DMS114 treated with DMSO at 0.1 percent for 48 hours (cell line): ENCODE results near the gene TK2.
"Not testable (repeated sequence)": the region's sequence is repeated elsewhere in the genome, so short reads cannot be mapped to it uniquely, and the experiment has no call there.

ENCODE experiments used
- DNase-seq: peaks from one replicate; lab custom pipeline; 2025; ENCODE audit not compliant: unreplicated experiment; lab: John Stamatoyannopoulos, UW

TK2 gene

DNA sequence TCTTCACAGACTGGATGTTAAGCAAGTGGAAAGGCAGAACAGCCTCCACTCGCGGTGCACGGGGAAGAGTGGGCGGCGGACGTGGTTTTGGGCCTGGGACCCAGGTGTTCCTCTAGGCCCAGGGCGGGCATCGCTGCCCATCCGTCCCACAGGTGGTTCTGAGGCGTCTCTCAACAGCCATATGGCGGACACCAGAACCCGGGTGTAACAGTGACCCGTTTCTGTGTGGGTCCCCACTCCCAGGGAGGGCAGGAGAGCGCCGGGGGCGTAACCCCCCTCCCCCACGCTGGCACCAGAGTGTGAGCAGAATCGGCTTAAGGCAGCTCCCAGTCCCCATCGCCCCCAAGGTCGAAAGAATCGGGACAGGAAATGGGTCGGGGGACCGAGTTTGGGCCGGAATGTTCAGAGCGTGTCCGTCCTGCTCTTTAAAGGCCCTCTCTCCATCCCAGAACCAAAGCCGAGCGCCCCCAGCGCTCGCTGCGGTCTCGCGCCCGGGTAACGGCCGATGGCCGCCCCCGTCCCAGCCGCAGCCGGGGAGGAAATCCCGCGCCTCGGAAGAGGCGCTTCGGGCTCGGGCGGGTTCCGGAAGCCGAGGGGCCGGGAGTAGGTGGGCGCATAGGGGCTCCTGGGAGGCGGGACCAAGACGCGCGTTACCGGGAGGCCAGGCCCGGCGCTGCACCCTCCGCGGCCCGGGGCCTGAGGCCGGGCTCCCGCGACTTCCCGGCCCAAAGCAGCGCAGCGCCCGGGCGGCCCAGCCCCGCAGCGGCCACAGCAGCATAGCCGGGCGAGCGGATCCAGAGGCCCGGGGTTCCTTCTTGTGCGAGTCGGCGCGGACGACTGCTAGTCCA lies at the start of gene TK2:
Gene TK2, minus strand, starts transcription at position 839 of the 848 bp plus-strand sequence. Its CDS starts 61 bp downstream, at position 778.
- peak; percentile 54 for DNase-seq

DNA sequence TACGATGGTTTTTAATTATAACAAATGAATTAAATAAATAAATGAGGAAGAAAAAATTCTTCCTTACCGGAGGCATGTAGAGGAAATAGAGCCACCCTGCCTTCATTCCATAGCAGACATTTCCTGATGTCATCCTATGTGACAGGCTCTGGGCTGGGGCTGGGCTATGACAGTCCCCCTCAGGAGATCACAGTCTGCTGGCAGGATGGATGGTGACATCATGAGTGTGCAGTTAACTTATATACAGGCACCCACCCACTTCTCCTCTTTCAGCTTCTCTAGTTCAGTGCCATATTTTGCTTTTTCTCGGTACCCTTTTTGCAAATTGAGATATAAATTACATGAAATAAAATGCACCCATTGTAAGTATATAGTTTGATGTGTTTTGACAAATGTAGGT lies 48.2 kb upstream of the TK2 start:
- DNase-seq, result no peak

DNA sequence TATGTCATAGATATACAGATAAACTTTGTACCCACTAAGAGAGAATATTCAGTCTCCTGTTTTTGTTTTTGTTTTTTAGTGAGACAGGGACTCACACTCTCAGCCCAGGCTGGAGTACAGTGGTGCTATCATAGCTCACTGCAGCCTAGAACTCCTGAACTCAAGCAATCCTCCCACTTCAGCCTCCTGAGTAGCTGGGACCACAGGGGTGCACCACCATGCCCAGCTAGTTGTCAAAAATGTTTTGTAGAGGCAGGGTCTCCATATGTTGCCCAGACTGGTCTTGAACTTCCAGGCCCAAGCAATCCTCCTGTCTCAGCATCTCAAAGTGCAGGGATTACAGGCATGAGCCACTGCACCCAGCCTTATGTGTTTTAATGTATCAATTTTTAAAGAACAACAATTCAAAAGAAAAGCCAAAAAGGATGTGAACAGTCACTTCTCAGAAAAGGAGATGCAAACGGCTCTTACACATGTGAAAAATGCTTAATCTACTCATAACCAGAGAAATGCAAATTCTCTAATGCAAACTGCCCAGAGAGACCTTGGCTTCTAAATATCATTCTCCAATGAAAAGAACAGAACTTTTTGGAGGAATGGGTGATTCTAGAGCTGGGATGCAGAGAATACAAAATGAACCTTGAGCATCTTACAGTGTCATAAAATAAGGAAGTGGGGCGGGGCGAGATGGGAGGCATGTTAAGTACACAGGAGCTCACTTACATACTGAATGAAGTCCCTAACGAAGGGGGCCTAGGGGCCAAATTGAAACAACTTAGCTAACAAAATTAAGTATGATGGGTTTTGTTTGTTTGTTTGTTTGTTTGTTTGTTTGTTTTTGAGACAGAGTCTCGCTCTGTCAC lies 47.3 kb upstream of the TK2 start:
- DNase-seq, result no peak

DNA sequence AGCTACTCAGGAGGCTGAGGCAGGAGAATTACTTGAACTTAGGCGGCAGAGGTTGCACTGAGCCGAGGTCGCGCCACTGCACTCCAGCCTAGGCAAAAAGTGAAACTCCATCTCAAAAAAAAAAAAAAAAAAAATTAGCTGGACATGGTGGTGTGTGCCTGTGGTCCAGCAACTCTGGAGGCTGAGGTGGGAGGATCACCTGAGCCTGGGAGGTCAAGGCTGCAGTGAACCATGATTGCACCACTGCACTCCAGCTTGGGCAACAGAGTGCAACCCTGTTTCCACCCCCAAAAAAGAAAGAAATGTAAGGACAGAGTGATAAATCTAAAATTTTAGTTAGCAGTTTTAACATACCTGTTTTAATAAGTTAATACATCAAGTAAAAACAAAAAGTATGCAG lies 46.6 kb upstream of the TK2 start:
- DNase-seq, result not testable (repeated sequence)

DNA sequence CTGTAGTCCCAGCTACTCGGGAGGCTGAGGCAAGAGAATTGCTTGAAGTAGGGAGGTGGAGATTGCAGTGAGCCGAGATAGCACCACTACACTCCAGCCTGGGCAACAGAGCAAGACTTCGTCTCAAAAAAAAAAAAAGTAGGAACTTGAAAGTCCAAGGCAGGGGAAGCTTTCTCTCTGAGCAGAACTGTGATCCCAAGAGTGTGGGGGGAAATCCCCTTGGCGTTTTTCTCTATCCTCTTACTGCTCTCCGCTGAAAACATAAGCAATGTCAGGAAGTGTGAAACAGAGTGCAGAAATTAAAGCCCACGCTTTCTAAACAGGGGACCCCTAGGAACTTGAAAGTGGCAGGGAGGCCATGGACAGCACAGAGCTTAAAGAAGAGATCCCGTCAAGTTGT lies 44.8 kb upstream of the TK2 start:
- DNase-seq, result no peak

DNA sequence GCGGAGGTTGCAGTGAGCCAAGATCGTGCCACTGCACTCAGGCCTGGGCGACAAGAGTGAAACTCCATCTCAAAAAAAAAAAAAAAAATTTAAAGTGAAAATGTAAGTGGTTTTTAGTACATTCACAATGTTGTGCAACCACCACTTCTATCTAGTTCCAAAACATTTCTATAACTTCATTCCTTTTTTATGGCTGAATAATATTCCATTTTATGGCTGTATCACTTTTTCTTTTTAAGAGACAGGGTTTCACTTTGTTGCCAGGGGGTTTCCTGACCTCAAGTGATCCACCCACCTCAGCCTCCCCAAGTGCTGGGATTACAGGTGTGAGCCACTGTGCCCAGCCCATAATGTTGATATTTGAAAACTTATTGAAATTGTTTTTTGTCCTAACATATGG lies 42.9 kb upstream of the TK2 start:
- no peak for DNase-seq

DNA sequence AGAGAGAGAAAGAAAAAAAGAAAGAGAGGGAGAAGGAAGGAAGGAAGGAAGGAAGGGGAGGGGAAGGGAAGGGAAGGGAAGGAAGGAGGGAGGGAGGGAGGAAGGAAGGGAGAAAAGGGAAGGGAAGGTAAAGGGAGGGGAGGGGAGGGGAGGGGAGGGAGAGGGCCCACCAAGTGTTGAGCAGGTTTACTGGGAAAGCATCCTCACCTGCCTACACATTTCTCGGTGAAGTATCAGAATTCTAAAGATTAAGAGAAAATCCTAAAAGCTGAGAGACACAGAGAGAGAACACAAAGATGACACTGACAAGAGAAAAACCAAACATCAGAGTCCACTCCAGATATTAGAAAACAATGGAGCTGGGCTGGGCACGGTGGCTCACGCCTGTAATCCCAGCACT lies 42.3 kb upstream of the TK2 start:
- no peak for DNase-seq

DNA sequence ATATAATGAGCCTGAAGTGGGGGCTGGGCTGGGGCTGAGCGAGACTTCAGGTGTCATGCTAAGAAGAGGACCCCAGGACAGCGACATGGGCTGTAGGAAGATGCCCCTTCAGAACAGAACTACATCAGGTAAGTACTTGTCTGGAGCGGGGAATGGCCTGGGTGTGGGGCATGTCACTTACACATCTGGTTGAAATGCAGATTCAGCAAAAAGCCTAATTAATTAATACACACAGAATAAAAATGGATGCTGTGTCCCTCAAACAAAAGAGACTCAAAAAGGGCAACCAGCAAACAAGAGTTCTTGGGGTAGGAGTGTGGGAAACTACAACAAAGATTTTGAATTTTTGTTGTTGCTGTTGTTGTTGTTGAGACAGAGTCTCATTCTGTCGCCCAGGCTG lies 41.1 kb upstream of the TK2 start:
- DNase-seq, result no peak

DNA sequence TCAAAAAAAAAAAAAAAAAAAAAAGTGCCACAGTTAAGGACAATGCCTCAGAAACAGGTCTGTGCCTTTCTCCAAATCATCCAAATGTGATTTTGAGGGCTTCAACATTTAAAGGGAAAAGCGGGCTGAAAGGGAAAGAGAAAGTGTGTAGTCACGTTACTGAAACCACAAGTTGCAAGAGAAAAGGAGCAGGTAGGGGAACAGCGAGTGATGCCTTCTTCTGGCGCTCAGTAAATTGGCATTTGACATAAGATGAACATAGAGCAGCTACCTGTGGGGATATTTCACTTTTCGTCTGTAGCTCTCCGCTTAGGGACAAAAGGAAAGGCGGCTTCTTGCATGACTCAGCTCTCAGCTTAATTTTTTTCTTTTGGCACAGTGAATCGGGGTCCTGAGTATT lies 40.4 kb upstream of the TK2 start:
- DNase-seq, result no peak

DNA sequence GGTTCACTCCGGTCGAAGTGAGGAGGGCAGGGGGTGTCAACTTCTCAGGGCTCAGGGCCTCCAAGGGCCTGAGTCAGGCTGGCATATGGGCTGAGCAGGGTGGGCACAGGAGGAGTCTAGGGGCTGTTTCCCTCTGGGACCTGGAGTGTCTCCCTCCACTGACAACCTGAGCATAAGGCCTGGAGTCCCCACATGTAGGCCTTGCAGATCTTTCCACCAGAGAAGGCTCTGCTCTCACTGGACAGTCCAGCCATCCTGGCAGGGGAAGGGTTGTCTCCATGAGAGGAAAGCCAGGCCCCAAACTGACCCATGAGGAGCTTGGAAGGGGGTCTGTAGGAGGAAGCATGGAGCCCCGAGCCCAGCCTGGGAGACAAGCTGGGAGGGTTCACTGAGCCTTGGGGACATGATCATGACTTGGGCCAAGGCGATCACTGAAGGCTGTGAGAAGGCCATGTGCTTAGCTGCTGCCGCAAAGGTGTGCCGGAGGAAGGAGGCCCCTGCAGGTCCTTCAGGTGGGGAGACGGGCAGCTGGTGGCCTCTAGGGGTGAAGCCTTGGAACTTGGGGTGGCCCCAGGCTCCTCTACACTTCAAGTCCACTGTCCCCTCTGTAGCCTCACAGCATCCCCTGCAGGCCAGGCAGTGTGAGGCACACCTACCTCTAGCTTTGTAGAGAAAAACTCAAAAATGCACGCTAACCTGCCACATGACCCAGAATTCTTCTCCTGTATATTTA lies 39.2 kb upstream of the TK2 start:
- DNase-seq, result no peak

DNA sequence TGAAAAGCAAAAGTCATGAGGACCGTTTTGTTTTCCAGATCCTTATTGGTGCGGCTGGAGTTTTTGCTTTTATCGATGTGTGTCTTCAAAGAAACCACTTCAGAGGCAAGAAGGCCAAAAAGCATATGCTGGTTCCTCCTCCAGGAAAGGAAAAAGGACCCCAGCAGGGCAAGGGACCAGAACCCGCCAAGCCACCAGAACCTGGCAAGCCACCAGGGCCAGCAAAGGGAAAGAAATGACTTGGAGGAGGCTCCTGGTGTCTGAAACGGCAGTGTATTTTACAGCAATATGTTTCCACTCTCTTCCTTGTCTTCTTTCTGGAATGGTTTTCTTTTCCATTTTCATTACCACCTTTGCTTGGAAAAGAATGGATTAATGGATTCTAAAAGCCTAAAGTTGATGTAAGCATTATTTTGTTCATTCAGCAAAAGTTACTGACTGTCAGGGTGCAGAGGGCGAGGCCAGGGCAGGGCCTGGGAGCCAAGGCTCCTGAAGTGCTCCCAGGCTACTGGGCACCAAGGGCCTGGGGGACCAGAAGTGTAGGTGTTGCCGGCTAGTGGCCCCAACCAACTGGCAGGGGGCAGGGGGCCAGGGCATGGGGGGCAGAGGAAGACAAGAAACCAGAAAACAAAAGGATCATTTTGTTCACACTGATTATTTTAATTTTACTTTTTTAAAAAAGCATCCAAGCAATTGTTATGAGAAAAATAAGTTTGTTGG lies 38.1 kb upstream of the TK2 start:
- DNase-seq, result no peak

DNA sequence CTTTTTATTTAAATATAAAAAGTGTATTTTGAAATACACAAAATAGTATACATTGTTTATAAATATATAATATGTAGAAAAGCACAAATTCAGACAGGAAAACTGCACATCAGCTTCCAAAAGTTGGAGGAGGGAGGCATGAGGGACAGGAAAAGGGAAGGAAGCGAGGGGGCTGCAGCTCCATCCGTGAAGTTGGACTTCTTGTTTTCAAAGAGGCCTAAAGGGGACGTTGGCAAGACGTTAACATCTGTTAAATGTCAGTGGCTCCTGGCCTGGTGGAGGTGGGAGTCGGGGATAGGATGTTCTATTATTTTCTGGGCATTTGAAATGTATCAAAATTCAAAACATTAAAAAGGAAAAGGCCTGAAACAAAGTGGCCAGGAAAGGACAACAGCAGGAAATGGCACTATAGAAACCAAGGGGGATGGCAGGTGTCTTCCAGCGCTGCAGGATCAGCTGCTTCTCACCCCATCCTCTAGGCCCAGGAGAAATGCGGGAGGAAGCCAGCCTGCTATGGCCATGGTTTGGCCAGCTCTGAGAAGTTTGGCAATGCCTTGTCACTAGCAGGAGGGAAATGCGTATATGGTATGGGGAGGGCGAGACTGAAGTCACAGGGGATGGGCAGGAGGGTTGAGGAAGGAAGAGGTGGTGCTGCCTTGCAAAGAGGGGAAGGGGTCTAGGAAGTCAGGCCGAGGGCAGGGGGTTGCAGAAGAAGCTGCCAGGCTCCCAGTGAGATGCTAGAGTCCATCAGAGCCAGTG lies 35.7 kb upstream of the TK2 start:
- no peak for DNase-seq

DNA sequence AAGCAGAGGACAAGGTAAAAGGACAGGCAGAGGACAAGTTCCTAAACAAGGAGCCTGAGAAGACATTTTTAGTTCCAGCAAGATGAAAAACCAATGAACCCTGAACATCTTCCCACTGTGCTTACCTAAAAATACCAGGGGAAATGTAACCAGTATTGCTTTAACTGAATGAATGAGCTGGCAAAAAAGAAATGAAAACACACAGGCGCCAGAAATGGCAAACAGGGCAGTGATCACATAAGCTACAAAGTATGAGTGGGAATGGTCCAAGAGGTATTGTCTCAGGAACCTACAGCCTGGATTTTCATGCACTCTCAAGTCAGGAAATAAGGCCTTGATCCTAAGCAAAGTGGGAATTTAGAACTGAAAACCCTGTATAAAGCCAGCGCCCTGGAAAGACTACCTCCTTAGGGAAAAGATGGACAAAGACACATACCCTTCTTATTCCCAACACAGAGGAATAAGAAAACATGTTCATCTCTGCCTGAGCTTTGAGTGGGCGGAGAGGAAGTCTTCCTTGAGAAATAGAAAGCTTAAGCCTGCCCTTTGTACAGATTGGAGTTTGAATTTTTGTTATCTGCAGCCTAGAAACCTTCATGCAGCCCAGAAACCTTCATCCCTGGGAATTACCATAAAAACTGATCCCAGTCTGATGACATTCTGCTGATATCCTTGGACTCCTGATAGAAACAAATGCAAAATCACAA lies 31.5 kb upstream of the TK2 start:
- DNase-seq, result no peak

DNA sequence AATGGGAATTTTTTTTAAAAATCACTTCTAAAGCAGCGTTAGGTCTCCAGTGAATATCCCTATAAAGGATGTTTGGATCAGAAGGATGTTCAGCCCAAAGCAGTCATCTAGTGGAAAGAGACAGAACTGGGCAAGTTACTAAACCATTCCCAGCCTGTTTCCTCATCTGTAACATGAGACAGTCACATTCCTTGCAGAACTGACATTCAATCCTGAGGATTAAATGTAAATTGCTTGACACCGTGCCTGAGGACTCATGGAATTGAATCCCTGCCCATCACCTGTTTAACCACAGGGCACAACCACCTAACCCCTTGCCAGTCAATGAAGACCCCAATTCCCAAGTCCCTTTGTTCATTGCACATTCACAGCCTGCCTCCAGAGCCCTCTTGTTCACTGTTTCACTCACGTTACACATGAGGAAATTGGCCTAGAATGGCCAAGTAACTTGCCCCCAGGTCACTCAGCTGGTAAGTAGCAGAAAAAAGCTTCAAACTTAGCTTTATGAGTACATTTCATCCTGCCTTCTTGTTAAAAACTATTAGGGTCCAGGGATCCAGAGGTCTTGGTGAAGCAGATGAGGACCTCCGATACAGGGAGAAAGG lies 30.8 kb upstream of the TK2 start:
- DNase-seq, result no peak

DNA sequence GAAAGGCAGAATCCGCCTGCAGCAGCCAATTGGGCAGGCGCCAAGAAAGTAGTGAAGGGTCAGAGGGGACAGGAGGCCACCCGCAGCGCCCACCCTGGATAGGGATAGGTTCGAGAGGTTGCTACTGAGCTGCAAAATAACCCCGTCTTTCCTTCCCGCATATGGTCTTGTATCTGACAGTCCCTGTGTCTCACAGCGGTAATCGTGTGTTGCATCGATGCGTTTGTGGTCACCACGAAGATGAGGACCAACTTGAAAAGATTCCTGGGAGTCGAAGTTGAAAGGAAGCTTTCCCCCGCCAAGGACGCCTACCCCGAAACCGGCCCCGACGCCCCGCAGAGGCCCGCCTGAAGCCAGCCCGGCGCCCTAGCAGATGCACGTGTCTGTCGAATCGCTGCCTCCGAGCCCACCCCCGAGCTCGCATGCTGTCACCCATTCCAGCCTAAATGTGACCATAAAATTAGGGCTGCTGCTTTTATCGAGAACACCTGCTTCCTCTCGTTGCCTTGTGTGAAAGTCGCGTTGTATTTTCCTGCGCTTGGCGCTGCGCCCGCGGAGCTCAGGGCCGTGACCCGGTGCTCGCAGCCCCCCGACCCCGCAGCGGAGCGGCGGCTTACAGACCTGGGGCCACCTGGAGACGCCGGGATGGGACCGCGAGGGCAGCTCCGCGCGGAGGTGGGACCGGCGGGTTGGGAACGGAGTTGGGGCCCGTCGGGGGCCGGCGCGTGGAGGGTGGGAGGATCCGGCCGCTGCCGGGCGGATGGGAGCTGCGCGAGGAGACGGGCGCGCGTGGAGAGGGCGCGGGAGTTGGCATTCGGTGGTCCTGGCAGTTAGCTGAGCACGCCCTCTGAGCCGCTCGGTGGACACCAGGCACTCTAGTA lies 29.0 kb upstream of the TK2 start, which contains the start of gene CMTM2:
Gene CMTM2, plus strand, starts transcription at position 813 of the 881 bp plus-strand sequence. CDS start 145 bp downstream, outside the sequence.
- no peak for DNase-seq

DNA sequence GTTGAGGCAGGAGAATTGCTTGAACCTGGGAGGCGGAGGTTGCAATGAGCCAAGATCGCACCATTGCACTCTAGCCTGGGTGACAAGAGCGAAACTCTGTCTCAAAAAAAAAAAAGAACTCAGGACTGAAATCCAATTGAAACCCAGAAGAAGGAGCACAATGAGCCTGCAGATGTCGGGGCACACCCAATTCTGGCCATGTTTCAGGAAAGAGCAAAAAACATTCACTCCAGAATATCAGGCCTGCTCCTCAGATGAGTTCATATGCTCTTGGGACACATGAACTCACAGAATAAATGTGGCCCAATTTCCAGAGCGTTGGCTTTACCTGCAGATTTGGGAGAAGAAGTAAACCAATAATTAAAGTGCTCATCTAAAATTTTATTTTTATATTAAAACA lies 26.4 kb upstream of the TK2 start:
- no peak for DNase-seq

DNA sequence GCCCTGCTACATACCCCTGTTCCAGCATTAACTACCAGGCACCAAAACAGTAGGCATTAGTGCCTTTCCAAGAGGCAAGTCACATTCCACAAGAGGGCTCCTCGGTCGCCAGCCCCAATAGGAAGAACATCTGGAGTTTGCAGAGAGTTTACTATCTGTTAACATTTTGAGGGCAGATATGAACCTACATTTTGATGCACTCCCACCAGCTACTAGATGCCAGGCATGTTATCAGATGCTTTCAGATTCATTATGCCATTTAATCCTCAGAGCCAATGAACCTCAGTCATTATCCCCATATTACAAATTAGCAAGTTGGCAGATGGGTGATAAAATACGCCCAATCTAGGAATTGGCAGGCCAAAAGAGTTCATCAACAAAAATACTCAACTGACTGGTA lies 25.1 kb upstream of the TK2 start:
- no peak for DNase-seq

DNA sequence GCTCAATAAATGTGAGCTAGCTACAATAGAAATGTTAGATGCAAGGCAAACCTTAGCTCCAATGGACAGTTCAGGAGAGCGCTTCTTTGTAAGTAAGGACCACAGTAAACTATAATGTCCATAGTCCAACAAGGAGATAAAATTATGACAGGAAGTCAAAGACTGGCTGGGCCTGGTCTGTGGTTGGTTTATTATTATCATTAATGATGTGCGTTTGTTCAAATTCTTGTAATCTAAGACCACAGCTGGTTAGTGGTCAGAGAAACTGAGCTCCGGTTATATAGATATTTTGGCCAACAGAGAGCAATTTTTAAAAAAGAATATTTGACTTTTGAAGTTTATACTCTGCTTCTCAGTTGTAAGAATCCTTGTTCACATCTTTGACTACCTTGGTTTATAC lies 24.6 kb upstream of the TK2 start:
- no peak for DNase-seq
